ENCODE measurements around the gene STAT5B.
"Not testable (repeated sequence)": the region's sequence is repeated elsewhere in the genome, so short reads cannot be mapped to it uniquely, and the experiment has no call there.

The STAT5B gene

DNA sequence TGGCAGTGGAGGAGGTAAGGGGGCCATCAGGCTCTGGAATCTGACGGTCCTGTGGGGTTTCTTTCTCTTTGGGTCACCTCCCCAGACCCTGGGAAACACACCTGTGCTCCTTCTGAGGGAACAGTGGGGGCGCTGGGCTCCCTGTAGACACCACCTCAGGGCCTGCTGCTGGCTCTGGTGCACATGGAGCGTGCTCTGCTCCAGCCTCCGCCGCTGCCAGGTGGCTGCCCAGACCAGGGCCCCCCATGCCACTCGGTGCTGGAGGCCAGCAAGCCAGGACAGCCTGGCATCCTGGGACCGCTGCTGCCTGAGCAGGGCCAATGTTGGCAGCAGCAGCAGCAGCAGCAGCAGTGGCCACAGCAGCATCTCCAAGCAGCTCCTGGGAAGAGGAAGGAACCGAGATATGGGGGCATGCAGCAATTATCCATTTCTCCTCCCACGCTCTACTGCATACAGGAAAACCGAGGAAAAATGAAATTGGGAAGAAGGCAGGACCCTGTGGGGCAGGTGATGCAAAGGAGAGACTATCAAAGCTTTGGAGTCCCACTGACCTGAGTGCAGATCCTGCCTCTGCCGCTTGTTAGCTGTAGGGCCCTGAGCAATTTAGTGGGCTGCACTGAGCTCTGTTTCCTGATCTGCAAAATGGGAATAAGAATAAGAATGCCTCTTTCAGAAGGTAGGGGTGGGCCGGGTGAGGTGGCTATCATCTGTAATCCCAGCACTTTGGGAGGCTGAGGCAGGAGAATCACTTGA, 82.8 kb downstream of the STAT5B start:
- no peak for DNase-seq

DNA sequence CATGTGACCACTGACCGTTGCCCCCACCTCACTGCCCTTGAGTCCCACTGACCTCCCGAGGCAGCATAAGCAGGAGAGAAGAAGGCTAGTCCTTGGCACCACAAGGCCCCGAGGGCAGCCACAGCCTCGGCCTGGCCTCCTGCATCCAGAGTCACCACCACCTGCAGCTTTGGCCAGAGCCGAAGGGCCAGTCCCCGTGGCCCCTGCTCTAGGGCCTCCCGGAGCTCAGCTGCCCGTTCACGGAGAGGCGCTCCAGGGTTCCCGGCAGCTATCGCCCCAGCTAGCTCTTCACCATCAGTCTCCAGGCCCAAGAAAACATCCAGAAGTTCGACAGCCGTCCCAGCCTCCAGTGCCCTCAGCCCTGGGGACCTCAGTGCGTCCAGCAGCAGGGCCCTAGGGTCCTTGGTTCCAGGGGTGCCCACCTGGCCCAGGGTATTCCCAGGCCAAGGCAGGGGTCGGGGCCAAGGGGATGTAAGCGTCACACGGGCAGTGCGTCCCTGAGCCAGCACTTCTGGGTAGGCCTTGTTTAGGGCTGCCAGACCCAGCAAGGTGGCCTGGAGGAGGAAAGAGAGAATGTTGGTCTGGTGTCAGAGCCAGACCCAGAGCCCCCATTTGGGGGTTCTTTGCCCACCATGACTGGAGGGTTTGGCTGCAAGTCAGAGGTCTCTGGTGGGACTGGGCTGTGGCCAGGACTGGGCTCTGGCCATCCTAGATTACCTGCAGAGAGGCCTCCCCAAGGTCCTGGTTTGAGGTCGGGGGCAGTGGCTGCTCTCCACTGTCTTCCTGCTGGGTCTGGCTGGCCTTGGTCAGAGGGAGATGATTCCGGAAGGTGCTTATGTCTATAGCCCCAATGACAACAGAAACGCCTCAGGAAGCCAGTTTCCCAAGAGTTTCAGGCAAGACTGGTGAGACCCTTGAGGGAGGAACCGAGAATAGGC, 83.7 kb downstream of the STAT5B start:
- DNase-seq, result no peak

DNA sequence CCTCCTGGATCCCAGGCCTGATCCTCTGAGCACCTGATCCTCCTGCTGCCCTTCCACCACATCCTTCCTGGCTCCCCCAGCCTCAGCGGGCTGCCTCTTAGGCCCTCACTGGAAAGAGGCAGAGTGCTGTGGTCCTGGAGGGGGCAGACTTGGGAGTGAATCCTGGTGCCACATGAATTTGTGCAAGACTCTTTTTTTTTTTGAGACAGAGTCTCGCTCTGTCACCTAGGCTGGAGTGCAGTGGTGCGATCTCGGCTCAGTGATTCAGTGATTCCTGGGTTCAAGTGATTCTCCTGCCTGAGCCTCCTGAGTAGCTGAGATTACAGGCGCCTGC, 84.9 kb downstream of the STAT5B start:
- DNase-seq, result no peak

DNA sequence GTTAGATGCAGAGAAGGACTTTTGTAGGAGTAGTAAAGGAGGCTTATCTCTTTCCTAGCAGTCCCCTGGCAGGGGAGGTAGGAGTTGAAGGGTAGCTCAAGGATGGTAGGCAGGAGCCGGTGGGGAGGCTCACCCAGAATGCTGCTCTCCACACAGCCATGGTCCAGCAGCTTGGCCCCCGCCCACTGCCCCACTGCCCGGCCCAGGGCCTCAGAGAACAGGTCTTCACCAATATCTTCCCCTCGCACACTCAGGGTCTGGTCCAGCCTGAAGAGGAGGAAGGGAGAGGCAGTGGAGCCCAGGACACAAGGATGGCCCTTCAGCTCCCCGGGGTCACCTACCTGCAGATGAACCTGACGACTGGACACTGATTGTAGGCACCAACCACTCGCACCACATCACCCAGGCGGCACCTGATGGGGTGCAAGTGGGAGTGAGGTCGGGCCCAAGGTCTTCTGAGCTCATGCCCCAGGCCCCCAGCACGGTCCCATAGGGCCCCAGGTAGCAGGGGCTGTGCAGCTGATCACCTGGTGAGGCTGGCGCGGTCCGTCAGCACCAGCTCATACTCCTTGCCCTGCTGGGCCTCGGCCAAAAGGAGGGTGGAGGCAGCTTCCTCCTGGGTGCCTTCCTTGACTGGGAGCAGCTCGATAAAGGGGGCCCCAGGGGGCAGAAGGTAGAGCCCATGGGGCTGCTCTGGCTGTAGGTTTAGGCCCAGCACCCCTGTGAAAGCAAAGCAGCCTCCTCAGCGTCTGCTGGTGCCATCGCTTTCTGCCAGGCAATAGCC, 85.5 kb downstream of the STAT5B start:
- no peak for DNase-seq

DNA sequence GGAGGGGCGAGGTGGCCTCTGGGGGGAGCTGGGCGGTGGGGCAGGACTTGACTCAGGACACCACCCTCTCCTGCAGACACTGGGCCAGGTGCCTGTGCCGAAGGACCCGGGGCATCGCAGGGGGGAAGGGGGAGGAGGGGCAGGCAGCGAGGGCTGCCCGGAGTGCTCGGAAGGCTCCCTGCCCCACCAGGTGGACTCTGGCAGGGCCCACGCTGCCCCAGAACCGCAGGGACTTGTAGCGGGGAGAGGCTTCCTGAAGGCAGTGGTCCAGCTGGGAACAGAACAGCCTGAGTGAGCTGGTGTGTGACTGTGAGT, 86.6 kb downstream of the STAT5B start:
- no peak for DNase-seq

DNA sequence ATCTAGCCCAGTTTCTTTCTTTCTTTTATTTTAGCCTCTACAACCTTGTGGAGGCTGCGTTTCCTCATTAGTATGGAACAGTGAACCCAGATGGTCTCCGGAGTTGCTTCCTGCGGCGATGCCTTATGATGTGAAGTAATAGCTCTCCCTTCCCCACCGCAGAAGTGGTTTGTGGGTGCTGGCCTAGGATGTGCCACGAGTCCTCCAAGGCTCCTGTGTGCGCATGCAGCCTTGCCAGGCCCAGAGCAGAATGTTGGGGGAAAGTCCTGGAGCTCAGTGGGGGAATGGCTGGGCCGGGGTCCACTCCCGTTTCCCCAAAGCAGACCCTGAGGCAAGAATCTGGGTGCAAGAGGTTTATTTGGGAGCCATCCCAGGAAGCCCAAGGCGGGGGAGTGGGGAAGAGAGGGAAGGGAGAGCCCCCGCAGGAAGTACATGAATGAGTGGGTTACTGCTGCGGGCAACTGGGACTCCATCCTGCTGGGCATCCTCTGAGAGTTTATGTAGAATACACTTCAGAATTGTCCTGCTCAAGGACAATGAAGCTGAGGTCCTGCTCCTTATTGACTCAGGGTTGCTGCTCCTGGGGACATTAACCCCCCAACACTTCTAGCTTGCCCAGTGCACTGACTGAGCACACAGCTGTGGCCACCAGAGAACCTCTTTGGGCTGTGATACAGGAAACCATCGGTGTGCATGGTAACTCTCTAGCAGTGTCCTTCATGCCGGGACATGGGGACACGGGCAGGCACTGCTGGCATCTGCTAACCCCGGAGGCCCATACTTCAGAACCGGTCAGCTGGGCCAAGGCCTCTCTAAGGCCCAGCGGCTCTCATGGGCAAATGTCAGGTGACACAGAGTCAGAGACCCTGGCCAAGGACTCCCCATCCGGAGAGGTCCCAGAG, 87.2 kb downstream of the STAT5B start:
- no peak for DNase-seq

DNA sequence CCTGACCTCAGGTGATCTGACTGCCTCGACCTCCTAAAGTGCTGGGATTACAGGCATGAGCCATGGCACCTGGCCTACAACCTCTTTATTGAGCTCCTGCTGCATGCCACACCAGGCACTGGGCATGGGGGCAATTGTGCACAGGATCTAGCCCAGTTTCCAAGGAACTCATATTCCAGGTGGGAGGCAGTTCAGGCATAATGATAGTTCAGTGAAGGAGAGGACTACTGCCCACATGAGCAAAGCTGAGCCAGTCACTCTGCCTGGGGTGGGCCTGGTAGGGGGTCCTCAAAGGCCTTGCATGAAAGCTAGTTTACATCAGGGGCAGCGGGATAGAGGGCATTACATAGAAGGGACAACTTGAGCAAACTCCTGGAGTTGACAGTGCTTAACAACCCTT, 88.4 kb downstream of the STAT5B start:
- DNase-seq, result no peak

DNA sequence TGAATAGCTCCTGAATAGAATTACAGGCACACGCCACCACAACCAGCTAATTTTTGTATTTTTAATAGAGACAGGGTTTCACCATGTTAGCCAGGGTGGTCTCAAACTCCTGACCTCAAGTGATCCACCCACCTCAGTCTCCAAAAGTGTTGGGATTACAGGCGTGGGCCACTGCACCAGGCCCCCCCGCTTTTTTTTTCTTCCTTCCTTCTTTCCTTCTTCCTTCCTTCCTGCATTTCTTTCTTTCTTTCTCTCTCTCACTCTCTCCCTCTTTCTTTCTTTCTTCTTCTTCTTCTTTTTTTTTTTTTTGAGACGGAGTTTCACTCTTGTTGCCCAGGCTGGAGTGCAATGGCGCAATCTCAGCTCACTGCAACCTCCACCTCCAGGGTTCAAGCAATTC, 90.0 kb downstream of the STAT5B start:
- not testable (repeated sequence) for DNase-seq

DNA sequence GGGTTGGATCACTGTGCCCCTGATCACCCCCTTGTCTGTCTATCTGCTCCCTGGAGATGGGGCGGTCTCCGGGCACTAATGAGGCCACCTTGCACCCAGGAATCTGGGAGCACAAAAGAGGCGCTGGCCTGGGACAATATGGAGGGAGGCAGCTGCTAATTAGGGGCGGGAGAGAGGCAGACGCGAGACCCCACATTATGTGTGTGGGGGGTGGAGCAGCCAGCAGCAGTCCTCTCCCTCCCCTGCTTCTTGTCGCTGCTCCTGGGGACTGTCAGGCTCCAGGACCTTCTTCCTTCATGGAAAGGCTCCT, 90.6 kb downstream of the STAT5B start:
- no peak for DNase-seq

DNA sequence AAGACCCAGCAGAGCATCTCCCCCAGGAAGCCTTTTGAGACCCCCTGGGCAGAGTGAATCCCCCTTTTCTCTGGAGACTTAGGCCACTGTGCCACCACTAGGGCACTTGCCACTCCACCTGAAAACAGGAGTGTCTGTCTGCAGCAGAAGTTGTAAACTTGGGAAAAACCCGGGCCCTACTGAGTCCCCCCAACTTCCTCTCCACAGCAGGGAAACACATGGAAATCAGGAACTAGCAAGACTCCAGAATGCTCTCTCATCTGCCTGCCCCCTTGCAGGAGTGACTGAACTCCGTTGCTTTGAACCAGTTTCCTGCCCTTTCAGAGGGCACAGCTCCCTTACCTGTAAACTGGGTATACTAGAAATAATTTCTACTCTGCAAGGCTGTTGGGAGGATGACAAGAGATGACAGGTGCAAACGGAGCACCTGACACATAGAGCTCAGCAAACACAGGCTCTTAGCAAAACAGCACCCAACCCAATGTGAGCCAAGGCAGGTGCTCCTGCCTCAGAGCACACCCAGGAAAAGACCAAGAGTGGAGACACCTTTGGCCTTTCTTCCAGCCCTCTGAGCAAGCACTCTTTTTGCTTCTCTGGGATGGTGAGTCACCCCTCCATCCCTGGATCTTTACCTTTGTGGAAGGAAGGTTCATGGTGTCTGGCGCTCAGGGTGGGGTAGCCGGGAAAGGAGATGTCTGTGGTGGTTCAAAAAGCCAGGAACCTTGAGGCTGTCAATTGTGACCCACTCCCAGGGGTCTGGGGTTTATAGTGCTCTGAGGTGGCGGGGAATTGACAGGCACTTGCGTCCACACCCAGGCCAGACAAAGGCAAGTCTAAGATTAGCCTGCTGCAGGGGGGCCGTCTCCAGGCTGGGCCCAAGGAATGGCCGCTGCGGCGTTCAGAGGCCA, 91.2 kb downstream of the STAT5B start, which contains the start of gene HCRT:
Gene HCRT, minus strand, starts transcription at position 740 of the 908 bp plus-strand sequence. Its CDS starts 87 bp downstream, at position 653.
- no peak for DNase-seq

DNA sequence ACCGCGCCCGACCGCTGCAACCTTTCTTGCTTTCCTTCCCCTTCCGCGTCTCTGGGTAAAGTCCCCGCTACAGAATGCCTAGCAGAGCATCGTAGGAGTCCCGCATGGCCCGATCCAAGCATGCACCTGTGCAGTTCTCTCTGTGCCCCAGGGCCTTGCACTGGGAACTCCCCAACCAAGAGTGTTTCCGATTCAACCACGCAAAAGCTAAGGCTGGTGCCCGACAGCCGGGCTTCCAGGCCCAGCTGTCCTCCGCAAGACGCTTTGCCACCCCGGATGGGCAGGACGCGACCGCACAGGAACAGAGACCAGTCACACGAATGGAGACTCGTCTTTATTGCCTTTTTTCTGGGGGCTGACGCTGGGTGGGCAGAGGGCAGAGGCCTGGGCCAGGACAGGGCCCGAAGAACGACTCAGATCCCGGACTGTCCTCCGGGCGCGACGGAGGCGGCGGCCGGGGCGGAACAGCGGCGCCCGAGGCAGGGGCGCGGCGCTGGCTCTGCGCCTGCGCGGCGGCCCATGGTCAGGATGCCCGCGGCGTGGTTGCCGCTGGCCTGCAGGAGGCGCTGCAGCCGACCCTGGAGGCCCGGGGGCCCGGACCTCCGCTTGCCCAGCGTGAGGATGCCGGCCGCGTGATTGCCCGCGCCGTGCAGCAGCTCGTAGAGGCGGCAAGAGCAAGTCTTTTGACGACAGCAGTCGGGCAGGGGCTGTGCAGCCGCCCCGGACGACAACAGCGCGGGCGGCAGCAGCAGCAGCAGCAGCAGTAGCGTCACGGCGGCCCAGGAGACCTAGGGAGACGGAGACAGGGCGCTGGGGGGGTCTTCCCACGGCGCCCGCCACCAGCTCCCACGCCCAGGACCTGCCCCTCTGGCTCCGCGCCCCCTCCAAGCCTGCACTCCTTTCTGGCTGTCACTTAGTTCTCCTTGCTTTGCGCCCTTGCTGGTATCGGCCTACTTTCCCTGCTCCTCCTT, 92.2 kb downstream of the STAT5B start:
- peak; percentile 53 to 83 (median 64) for DNase-seq

DNA sequence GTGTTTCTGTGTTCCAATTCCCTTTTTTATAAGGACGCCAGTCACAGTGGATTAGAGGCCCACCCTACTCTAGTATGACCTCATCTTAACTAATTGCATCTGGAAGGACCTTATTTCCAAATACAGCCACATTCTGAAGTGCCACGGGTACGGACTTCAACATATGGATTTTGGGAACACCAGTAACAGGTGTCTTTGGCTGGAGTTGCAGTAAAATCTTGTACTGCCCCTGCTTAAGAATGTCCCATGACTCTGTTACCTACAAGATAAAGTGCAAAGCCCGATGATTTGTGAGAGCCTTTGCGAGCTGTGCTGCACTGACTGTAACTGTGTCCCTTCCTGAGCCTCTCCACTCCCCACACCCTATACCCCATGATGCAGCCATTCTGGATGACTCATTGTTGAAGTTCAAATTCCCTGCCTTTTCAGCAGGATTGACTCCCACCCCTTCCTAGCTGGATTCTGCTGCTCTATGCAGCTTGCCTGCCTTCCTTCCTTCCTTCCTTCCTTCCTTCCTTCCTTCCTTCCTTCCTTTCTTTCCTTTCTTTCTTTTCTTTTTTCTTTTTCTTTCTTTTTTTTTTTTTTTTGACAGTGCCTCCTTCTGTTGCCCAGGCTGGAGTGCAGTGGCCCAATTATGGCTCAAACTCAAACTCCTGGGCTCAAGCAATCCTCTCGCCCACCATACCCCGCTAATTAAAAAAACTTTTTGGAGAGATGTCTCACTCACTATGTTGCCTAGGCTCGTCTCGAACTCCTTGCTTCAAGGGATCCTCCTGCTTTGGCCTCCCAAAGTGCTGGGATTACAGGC, 93.1 kb downstream of the STAT5B start:
- DNase-seq, result no peak

DNA sequence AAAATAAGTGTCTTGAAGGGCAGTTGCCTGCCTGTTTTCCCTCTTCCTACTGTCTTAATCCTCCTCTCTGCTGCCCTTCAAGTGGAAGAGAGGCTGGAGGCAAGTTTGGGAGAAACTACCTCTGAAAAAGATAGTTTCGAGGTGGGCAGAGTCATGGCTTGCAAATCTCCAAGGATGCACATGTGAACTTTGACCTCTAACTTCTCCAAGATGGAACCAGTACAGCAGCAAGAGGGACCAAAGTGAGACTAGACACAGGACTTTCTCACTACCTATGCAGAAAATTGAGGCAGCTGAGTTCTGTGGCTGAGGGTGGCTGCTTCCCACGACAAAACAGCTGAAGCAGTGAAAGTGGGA, 94.4 kb downstream of the STAT5B start:
- DNase-seq, result no peak

DNA sequence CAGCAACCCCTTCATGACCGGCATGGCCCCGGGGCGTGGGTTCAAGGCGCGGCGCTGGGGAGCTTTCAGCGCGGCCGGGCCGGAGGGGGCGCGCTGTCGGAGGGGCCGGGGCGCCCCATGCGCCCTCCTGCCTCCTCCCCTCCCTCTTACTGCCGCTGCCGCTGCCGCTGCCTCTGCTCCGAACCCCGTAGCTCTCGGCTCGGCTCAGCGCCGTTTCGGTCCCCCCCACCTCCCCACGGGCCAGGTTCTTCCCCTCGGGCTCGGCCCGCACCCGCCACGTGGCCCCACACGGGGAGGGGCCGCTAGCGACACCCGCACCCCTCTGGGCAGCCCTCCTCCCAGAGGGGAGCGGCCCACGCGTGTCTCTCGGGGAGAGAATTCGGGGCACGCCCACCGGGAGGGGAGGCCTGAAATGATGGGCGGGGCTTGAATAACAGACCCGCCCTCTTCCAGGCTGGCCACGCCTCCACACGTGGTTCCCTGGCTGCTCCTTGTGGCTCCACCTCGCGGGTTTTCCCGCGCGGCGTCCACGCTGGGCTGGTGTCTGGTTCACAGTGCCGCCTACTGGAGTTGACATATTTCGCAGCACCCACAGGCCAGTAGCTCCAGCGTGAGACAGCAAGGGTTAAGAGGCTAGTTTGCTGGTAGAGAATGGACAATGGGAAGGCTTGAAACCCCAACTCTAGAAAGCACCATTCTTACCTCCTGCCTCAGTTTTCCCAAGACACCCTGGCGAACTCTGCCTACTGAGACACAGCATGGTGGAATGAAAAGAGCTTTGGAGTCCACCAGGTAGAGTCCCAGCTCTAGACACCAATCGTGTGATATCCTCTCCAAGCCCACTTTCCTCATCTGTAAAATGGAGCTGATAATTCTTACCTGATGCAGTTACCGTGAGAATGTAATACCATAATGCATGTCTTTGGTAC, 95.0 kb downstream of the STAT5B start, which contains the start of gene KCNH4:
Gene KCNH4, minus strand, starts transcription at position 221 of the 929 bp plus-strand sequence. Its CDS starts 197 bp downstream, at position 24.
- peak; percentile 75 to 86 (median 82) for DNase-seq

DNA sequence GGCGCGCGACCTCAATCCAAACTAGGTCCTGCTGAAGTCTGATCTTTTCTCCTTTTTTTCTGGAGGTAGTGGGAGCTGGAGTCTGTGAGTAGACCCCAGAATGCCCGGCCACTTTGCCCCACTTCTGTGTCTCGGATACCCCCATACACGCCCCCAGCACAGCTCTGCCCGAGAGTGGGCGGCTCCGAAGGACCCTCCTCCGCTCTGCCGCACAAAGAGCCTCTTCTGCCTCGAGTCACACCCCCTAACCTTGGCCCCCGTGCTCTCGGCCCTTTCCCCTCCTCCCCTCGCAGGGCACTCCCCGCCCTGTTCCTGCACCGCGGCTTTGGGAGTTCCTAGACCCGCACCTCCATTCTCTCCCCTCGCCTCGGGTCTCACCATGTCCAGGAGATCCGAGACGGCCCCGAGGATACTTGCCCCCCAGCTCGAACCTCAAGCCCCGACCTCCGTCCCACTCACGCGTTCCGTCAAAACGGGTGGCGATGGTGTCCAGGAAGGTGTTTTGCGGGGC, 95.7 kb downstream of the STAT5B start:
- DNase-seq, result no peak

DNA sequence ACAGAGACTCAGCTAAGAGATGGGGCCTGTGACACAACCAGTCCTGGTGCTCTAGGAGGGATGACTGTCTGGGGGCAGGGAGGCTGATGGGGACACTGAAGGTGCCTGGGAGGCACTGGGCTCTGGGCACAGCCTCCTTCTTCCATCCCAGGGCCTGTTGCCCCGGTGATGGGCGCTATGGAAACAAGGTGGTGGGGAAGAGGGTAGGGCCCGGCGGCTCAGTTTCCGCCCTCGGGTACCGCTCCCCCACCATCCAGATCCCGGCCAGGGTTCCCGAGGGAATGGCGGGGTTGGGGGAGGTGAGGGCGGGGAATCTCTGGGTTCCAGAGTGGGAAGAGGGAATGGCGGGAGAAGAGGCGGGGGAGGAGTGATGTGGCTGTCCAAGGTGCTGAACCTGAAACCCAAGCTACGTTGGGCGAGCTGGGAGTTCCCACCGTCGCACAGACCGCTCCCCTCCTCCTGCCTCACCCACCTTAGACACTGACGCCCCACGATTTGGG, 96.2 kb downstream of the STAT5B start:
- peak in 1 of 5 experiments; percentile 24 for DNase-seq

DNA sequence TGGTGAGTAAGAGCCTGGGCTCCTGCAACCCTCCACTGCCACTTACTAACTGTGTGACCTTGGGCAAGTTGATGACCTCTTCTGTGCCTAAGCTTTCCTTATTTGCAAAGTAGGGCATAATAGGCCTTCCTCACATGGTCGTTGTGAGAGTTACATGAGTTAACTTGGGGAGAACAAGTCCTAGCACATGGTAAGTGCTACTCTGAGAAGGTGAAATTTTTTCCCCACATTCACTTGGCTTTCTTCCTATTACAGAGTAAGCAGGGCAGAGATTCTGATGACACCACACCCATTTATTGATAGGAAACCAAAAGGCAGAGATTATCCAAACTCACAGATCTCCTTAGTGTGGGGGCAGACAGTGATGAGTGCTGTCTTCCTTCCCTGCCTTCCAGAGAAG, 96.9 kb downstream of the STAT5B start:
- DNase-seq, result no peak
